A549 (cell line): ENCODE data around the gene S100A11.

Experiments
- CHD4 ChIP-seq: fragments of 200-600 bp; sonication (generic); IDR thresholded peaks from 2 replicates; pipeline ENCODE4 v1.6.1; 2016; ENCODE audit warnings: antibody characterized with exemption, mild to moderate bottlenecking, borderline replicate concordance
- HEYL ChIP-seq: fragments of 250-450 bp; sonication (Bioruptor Pico); IDR thresholded peaks from 2 replicates; pipeline ENCODE4 v1.8.0; 2021; ENCODE audit warnings: mild to moderate bottlenecking, moderate library complexity
- POLR2A ChIP-seq: IDR thresholded peaks from 2 replicates; pipeline ENCODE4 v1.6.1; 2012; ENCODE audit warnings: mild to moderate bottlenecking, low read length
- TF ChIP-seq, protein P1 (sequence below): fragments of >200 bp; sonication (Bioruptor Twin); formaldehyde crosslinking; IDR thresholded peaks from 3 replicates; pipeline ENCODE4 v1.5.1; 2016
- TF ChIP-seq, protein P2 (sequence below): IDR thresholded peaks from 2 replicates; pipeline ENCODE4 v1.6.1; 2012

- TF ChIP-seq, protein P1, sequence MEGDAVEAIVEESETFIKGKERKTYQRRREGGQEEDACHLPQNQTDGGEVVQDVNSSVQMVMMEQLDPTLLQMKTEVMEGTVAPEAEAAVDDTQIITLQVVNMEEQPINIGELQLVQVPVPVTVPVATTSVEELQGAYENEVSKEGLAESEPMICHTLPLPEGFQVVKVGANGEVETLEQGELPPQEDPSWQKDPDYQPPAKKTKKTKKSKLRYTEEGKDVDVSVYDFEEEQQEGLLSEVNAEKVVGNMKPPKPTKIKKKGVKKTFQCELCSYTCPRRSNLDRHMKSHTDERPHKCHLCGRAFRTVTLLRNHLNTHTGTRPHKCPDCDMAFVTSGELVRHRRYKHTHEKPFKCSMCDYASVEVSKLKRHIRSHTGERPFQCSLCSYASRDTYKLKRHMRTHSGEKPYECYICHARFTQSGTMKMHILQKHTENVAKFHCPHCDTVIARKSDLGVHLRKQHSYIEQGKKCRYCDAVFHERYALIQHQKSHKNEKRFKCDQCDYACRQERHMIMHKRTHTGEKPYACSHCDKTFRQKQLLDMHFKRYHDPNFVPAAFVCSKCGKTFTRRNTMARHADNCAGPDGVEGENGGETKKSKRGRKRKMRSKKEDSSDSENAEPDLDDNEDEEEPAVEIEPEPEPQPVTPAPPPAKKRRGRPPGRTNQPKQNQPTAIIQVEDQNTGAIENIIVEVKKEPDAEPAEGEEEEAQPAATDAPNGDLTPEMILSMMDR, result no peak
- TF ChIP-seq CHD4 (no peak), POLR2A (no peak), HEYL (no peak)
- TF ChIP-seq, protein P2, sequence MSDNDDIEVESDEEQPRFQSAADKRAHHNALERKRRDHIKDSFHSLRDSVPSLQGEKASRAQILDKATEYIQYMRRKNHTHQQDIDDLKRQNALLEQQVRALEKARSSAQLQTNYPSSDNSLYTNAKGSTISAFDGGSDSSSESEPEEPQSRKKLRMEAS, result no peak
Measured at GRCh38 chr1:151997284-151997570, 39.6 kb downstream of the S100A11 start.
